Lung (tissue), 16 donors: ENCODE results near the gene TAS2R38. TPM values are rescaled to one million over a fixed set of nuclear protein-coding genes. Genes with fewer than 3 reads are reported as not detected.

Source experiments
- ATAC-seq: fragments of 200-7000 bp; cut with Tn5 transposase; one replicate; pipeline ENCODE4 v1.9.1; 2020; ENCODE audit warnings: moderate number of reproducible peaks; ENCODE audit not compliant: insufficient read depth, low FRiP score
- DNase-seq, 3 donors: peaks; one replicate each; pipeline ENCODE4 v3.0.0-alpha.2; 2013 to 2017
- H3K27ac ChIP-seq, 2 donors: one replicate each; pipeline ENCODE4 v1.5.1; 2013; ENCODE audit warnings: mild to moderate bottlenecking in 2 of 2, moderate library complexity in 2 of 2, control low read depth in 1 of 2, inconsistent platforms in 1 of 2, low read depth in 1 of 2, low read length in 1 of 2
- H3K27me3 ChIP-seq, 3 donors: one replicate each; pipeline ENCODE4 v1.5.1; 2013; ENCODE audit warnings: low read length in 2 of 3; ENCODE audit not compliant: control insufficient read depth in 3 of 3, insufficient read depth in 3 of 3
- H3K36me3 ChIP-seq, 4 donors: one replicate each; pipeline ENCODE4 v1.5.1; 2013; ENCODE audit warnings: low read length in 4 of 4, mild to moderate bottlenecking in 1 of 4, moderate library complexity in 1 of 4; ENCODE audit not compliant: control insufficient read depth in 4 of 4, insufficient read depth in 4 of 4
- H3K4me1 ChIP-seq, 5 donors: one replicate each; pipeline ENCODE4 v1.5.1; 2013; ENCODE audit warnings: low read length in 5 of 5, mild to moderate bottlenecking in 2 of 5, moderate library complexity in 1 of 5; ENCODE audit not compliant: control insufficient read depth in 5 of 5, insufficient read depth in 5 of 5
- H3K4me3 ChIP-seq: one replicate; pipeline ENCODE4 v1.5.1; 2013; ENCODE audit warnings: mild to moderate bottlenecking, control low read depth, moderate library complexity
- H3K9ac ChIP-seq, 2 donors: one replicate each; pipeline ENCODE4 v1.5.1; 2013; ENCODE audit warnings: low read length in 2 of 2, control low read depth in 1 of 2; ENCODE audit not compliant: insufficient read depth in 1 of 2
- H3K9me3 ChIP-seq, 4 donors: one replicate each; pipeline ENCODE4 v1.5.1; 2013; ENCODE audit warnings: low read length in 3 of 4, mild to moderate bottlenecking in 1 of 4, moderate library complexity in 1 of 4; ENCODE audit not compliant: control insufficient read depth in 4 of 4, insufficient read depth in 3 of 4
- WGBS, 2 donors: extraction: QIAGEN DNeasy Blood & Tissue Kit; methylation state at CpG; one replicate each; pipeline ENCODE4 v1.1.7; 2013; 5-methylcytosine and 5-hydroxymethylcytosine counted together
- long read RNA-seq, 5 donors: transcript quantifications; one replicate each; lab custom pipeline, GENCODE V29; 2026
- polyA plus RNA-seq, 2 donors: library from polyadenylated mRNA; stranded (reverse); fragments of 200-250 nt; gene quantifications; one replicate each; pipeline ENCODE4 v1.2.1, GENCODE V29; 2013
- total RNA-seq, 2 donors: library from RNA; depleted of rRNA in 1 of 2; stranded (reverse); fragments of >200 nt in 1 of 2; gene quantifications; one replicate each; pipeline ENCODE4 v1.2.1, GENCODE V29; 2014 to 2021
- TF ChIP-seq, protein P1 (sequence below): IDR thresholded peaks from 2 replicates; pipeline ENCODE4 v1.5.1; 2012; ENCODE audit warnings: mild to moderate bottlenecking; ENCODE audit errors: control extremely low read depth, extremely low read depth
- donor health status: control.
- donor health status: control.
- donor health status: Bipolar disorder and iron deficiency.
- donor health status: healthy.
- donor health status: DM: yes; HTN: yes; CAD: no.

The TAS2R38 gene
- not detected for total RNA-seq
- not detected for polyA plus RNA-seq
- long read RNA-seq, donor 1: 0 reads
- long read RNA-seq, donor 2: 0 reads
- long read RNA-seq, donor 3: 0 reads
- long read RNA-seq, donor 4: 0 reads
- long read RNA-seq, donor 5: 0 reads

DNA sequence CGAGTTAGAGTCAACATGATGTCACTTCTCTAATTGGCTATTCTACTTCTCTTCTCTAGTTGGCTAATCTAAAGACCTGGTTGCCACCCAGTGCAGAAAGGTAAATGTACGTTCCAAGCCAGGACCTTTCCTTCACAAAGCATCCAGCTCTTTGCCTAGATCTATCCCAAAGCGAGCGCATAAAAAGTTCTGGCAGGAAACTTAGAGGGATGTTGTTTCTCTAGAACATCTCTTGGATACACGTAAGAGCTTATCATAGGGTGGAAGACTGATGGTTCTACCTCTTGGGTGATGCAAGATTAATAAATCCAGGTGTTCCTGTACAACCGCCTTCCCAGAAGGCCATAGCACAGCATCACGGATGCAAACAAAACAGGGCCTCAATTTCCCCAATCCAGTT is at the start of gene TAS2R38:
Gene TAS2R38, minus strand, starts transcription at position 101 of the 400 bp plus-strand sequence. Its CDS starts 84 bp downstream, at position 17.
- WGBS, 2 donors: 88 to 92% methylated on average over 7 of the region's 7 CpGs

DNA sequence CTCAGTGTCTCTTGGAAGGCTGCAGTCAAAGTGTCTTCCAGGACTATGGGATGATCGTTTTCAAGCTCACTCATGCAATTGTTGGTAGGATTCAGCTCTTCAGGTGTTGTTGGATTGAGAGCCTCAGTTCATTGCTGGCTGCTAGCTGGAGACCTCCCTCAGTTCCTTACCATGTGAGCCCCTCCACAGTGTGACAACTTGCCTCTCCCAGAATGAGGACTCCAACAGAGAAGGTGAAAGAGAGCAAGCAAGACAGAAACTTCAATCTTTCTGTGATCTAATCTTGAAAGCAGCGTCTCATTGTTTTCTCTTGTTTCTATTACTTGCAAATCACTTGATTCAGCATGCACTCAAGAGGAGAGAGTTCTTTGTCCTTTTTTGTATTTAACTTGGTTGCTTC is 44.6 kb upstream of the TAS2R38 start:
- TF ChIP-seq, protein P1, sequence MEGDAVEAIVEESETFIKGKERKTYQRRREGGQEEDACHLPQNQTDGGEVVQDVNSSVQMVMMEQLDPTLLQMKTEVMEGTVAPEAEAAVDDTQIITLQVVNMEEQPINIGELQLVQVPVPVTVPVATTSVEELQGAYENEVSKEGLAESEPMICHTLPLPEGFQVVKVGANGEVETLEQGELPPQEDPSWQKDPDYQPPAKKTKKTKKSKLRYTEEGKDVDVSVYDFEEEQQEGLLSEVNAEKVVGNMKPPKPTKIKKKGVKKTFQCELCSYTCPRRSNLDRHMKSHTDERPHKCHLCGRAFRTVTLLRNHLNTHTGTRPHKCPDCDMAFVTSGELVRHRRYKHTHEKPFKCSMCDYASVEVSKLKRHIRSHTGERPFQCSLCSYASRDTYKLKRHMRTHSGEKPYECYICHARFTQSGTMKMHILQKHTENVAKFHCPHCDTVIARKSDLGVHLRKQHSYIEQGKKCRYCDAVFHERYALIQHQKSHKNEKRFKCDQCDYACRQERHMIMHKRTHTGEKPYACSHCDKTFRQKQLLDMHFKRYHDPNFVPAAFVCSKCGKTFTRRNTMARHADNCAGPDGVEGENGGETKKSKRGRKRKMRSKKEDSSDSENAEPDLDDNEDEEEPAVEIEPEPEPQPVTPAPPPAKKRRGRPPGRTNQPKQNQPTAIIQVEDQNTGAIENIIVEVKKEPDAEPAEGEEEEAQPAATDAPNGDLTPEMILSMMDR: no peak
- Histone ChIP-seq H3K4me3 (no peak overlapping the region), H3K9me3 (no peaks in the 10 kb centered on the region), H3K27ac (no peak overlapping the region), H3K27me3 (no peaks in the 10 kb centered on the region), H3K4me1 (no peaks in the 10 kb centered on the region), H3K9ac (no peak overlapping the region), H3K36me3 (no peaks in the 10 kb centered on the region)
- DNase-seq (no peak), ATAC-seq (no peak)
- 74 to 86% methylated on average over 2 of the region's 2 CpGs for WGBS, 2 donors

More for the DNA sequence above, at the start of gene TAS2R38:
- H3K4me1 ChIP-seq: peaks cover 0 to 3% (median 0%) of the 10 kb centered on the region in 5 donors
- no peak within 1 kb of the TSS for H3K9ac ChIP-seq
- no peak for ATAC-seq
- H3K4me3 ChIP-seq: no peak within 1 kb of the TSS
- H3K9me3 ChIP-seq: no peaks in the 10 kb centered on the region
- no peak within 1 kb of the TSS for H3K27ac ChIP-seq
- TF ChIP-seq, protein P1: no peak
- no peaks in the 10 kb centered on the region for H3K36me3 ChIP-seq
- no peaks in the 10 kb centered on the region for H3K27me3 ChIP-seq
- DNase-seq: no peak

DNA sequence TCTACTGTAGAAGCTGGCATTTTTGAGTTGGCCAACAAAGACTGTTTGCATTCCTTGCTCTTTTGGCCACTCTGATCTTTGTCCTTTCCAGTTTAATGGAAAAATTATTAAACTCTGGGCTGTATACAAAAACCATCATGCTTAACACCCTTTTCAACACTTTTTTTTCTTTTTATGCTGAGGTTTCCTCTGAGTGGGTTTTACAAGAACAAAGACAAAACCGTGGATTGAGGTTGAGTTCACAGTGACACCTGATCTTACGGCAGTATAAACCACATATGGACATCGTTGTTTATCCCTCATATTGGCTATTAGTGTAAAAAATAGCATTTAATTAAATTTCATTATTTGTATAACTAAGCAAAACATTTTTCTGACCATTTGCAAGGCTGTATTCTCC is 43.9 kb upstream of the TAS2R38 start:
- no peak for DNase-seq
- H3K9ac ChIP-seq: no peak overlapping the region
- H3K36me3 ChIP-seq: no peaks in the 10 kb centered on the region
- no peaks in the 10 kb centered on the region for H3K27me3 ChIP-seq
- H3K27ac ChIP-seq: no peak overlapping the region
- no peak overlapping the region for H3K4me3 ChIP-seq
- 92% methylated on average over 3 of the region's 3 CpGs for WGBS, 2 donors
- no peak for ATAC-seq
- H3K9me3 ChIP-seq: no peaks in the 10 kb centered on the region
- TF ChIP-seq, protein P1: no peak
- H3K4me1 ChIP-seq: no peaks in the 10 kb centered on the region
